ENCODE measurements around the gene ZSWIM8.

DNA sequence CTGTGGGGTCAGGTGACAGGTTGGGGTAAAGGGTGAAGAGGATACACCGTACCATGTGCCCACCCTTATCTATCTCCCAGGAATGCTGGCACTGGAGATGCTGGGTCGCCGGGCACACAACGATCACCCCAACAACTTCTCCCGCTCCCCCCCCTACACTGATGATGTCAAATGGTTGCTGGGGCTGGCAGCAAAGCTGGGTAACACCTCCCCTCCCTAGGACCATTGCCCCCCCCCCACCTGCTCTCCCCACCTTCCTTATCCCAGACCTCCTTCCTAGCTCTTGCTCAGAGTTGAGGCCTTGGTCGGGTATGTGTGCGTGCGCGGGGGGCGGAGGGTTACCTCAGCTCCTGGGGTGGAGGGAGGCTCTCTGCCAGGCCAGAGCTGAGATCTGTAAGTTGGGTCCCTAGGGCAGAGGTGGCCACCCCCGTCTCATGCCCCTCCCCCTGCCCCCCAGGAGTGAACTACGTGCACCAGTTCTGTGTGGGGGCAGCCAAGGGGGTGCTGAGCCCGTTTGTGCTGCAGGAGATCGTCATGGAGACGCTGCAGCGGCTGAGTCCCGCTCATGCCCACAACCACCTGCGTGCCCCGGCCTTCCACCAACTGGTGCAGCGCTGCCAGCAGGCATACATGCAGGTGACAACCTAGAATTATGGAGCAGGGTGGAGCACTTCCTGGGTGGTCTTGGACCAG lies 15.3 kb downstream of the ZSWIM8 start:
- no peak for TF ChIP-seq TARDBP (IDR thresholded peaks at IDR 0.05)
- no peak for TF ChIP-seq FOXA1 (IDR thresholded peaks at IDR 0.05)

All from HEK293T (cell line).